Fibroblast of upper back skin (primary cell): Measurements from ENCODE around the gene ADAMTSL1.

Source experiments
- DNase-seq: peaks from one replicate; pipeline ENCODE4 v3.0.0-alpha.2; 2013

ADAMTSL1 gene

GRCh38 chr9:18703901-18704379 lies 230.0 kb downstream of the ADAMTSL1 start:
- DNase-seq, result no peak

GRCh38 chr9:18705796-18706392 lies 231.9 kb downstream of the ADAMTSL1 start:
- DNase-seq, result peak; percentile 52

- no peak for DNase-seq
Observed at GRCh38 chr9:18706648-18707047, 232.7 kb downstream of the ADAMTSL1 start.

- DNase-seq, result peak; percentile 77
Observed at GRCh38 chr9:18707061-18707461, 233.1 kb downstream of the ADAMTSL1 start.

GRCh38 chr9:18707489-18708205 lies 233.7 kb downstream of the ADAMTSL1 start:
- DNase-seq, result peak; percentile 42

GRCh38 chr9:18708429-18708828 lies 234.5 kb downstream of the ADAMTSL1 start:
- DNase-seq, result no peak

- DNase-seq, result peak; percentile 47
Observed at GRCh38 chr9:18710065-18710464, 236.1 kb downstream of the ADAMTSL1 start.

GRCh38 chr9:18717759-18718158 lies 243.8 kb downstream of the ADAMTSL1 start:
- no peak for DNase-seq

- DNase-seq, result no peak
Observed at GRCh38 chr9:18718393-18718792, 244.4 kb downstream of the ADAMTSL1 start.

GRCh38 chr9:18718932-18719331 lies 245.0 kb downstream of the ADAMTSL1 start:
- no peak for DNase-seq

GRCh38 chr9:18720691-18721090 lies 246.7 kb downstream of the ADAMTSL1 start:
- DNase-seq, result peak; percentile 51

GRCh38 chr9:18721267-18721994 lies 247.5 kb downstream of the ADAMTSL1 start:
- DNase-seq, result no peak

- no peak for DNase-seq
Observed at GRCh38 chr9:18721995-18722310, 248.0 kb downstream of the ADAMTSL1 start.

- no peak for DNase-seq
Observed at GRCh38 chr9:18722882-18723281, 248.9 kb downstream of the ADAMTSL1 start.

GRCh38 chr9:18723366-18723765 lies 249.4 kb downstream of the ADAMTSL1 start:
- DNase-seq, result no peak

GRCh38 chr9:18726546-18726945 lies 252.6 kb downstream of the ADAMTSL1 start:
- peak; percentile 87 for DNase-seq

GRCh38 chr9:18727904-18728303 lies 254.0 kb downstream of the ADAMTSL1 start:
- no peak for DNase-seq

- DNase-seq, result no peak
Observed at GRCh38 chr9:18728642-18729041, 254.7 kb downstream of the ADAMTSL1 start.

GRCh38 chr9:18730241-18730640 lies 256.3 kb downstream of the ADAMTSL1 start:
- no peak for DNase-seq

- DNase-seq, result no peak
Observed at GRCh38 chr9:18739127-18739526, 265.2 kb downstream of the ADAMTSL1 start.

- no peak for DNase-seq
Observed at GRCh38 chr9:18739641-18740318, 265.8 kb downstream of the ADAMTSL1 start.

- DNase-seq, result no peak
Observed at GRCh38 chr9:18741359-18741758, 267.4 kb downstream of the ADAMTSL1 start.

GRCh38 chr9:18741945-18742344 lies 268.0 kb downstream of the ADAMTSL1 start:
- DNase-seq, result peak; percentile 32
